HCT116 (cell line): ENCODE measurements around the gene KIFAP3. TPM values are rescaled to one million over a fixed set of nuclear protein-coding genes. Genes with fewer than 3 reads are reported as not detected.

Source experiments
- ATAC-seq: fragments of 200-7000 bp; cut with Tn5 transposase; 2 replicates; pipeline ENCODE4 v1.9.1; 2020; ENCODE audit warnings: mild to moderate bottlenecking, moderate library complexity
- BruUV-seq: library from RNA; stranded (reverse); fragments of 400-500 nt; replicated peaks from 2 replicates; lab custom pipeline; 2021; lab: Mats Ljungman, UMichigan
- CTCF ChIA-PET: fragments of 300-600 bp; sonication (Branson Sonifier 250); formaldehyde crosslinking; loops from one replicate; lab custom pipeline; 2021; ENCODE audit warnings: antibody characterized with exemption; lab: Charles Lee
- POLR2A ChIA-PET: fragments of 300-600, 350-600 bp; sonication (Branson Sonifier 250); formaldehyde crosslinking; loops from one replicate; lab custom pipeline; 2021; ENCODE audit warnings: antibody characterized with exemption; lab: Charles Lee
- RAD21 ChIA-PET, 2 experiments: fragments of 300-600 bp; sonication (Branson Sonifier 250); formaldehyde crosslinking; loops; one replicate each; lab custom pipeline; 2023; ENCODE audit warnings: low total read pairs in 2 of 2; ENCODE audit not compliant: uncharacterized antibody in 2 of 2, unreplicated experiment in 2 of 2, low non-redundant PET in 1 of 2; lab: Charles Lee
- DNase-seq: peaks from one replicate; pipeline ENCODE4 v3.0.0-alpha.2; 2010; ENCODE audit warnings: low read depth, low spot score
- H2AFZ ChIP-seq: fragments of 200-600 bp; shearing (Covaris generic), sonication (generic); 2 replicates; pipeline ENCODE4 v1.6.1; 2017; ENCODE audit warnings: low read depth, mixed run types, mixed read lengths, antibody characterized with exemption, low read length; ENCODE audit not compliant: poor library complexity, severe bottlenecking
- H3K27ac ChIP-seq: 2 replicates; pipeline ENCODE4 v1.5.1; 2012; ENCODE audit warnings: low read depth, low read length
- H3K27me3 ChIP-seq: fragments of 200-600 bp; sonication (generic); 2 replicates; pipeline ENCODE4 v1.6.1; 2016; ENCODE audit warnings: mixed run types, low read length, mixed read lengths; ENCODE audit not compliant: insufficient read depth
- H3K36me3 ChIP-seq, 2 experiments: fragments of 200-500 bp in 1 of 2; fragments of 200-600 bp in 1 of 2; sonication (Bioruptor generic) in 1 of 2; sonication (generic) in 1 of 2; 2 replicates each; pipeline versions ENCODE4 v1.5.1 to v1.6.1; 2014 to 2016; ENCODE audit warnings: low read length in 2 of 2, inconsistent platforms in 1 of 2, mixed read lengths in 1 of 2, mixed run types in 1 of 2; ENCODE audit not compliant: insufficient read depth in 2 of 2, control insufficient read depth in 1 of 2
- H3K4me1 ChIP-seq, 2 experiments: fragments of 200-600 bp in 1 of 2; sonication (generic) in 1 of 2; 2 replicates each; pipeline versions ENCODE4 v1.5.1 to v1.6.1; 2012 to 2017; ENCODE audit warnings: low read length in 2 of 2, inconsistent platforms in 1 of 2, mild to moderate bottlenecking in 1 of 2, mixed read lengths in 1 of 2, mixed run types in 1 of 2, moderate library complexity in 1 of 2; ENCODE audit not compliant: insufficient read depth in 2 of 2, control insufficient read depth in 1 of 2
- H3K4me2 ChIP-seq: fragments of 200-600 bp; sonication (generic); 2 replicates; pipeline ENCODE4 v1.6.1; 2017; ENCODE audit warnings: mixed run types, low read length, mixed read lengths
- H3K4me3 ChIP-seq, 2 experiments: fragments of 200-600 bp in 1 of 2; sonication (generic) in 1 of 2; replicated peaks in 1 of 2; 2 replicates each; pipeline ENCODE4 v1.5.1; 2011 to 2016; ENCODE audit warnings: low read length in 2 of 2, control low read depth in 1 of 2, low read depth in 1 of 2, mild to moderate bottlenecking in 1 of 2, mixed read lengths in 1 of 2, mixed run types in 1 of 2
- H3K79me2 ChIP-seq: fragments of 200-600 bp; sonication (generic); 2 replicates; pipeline ENCODE4 v1.6.1; 2017; ENCODE audit warnings: mild to moderate bottlenecking, mixed run types, low read length, moderate library complexity, mixed read lengths; ENCODE audit not compliant: insufficient read depth
- H3K9ac ChIP-seq: fragments of 200-600 bp; sonication (generic); 2 replicates; pipeline ENCODE4 v1.6.1; 2016; ENCODE audit warnings: low read length, mixed read lengths
- H3K9me2 ChIP-seq: fragments of 200-600 bp; sonication (generic), shearing (Covaris generic); 2 replicates; pipeline ENCODE4 v1.6.1; 2017; ENCODE audit warnings: mixed run types, mild to moderate bottlenecking, moderate library complexity; ENCODE audit not compliant: insufficient read depth
- H3K9me3 ChIP-seq, 2 experiments: fragments of 200-500 bp in 1 of 2; fragments of 200-600 bp in 1 of 2; sonication (Bioruptor generic) in 1 of 2; sonication (generic) in 1 of 2; 2 replicates each; pipeline ENCODE4 v1.6.1; 2014 to 2017; ENCODE audit warnings: low read length in 2 of 2, mixed read lengths in 2 of 2, inconsistent platforms in 1 of 2, low read depth in 1 of 2, mild to moderate bottlenecking in 1 of 2, mixed run types in 1 of 2, moderate library complexity in 1 of 2; ENCODE audit not compliant: control insufficient read depth in 1 of 2, insufficient read depth in 1 of 2
- H4K20me1 ChIP-seq: fragments of 200-600 bp; sonication (generic), shearing (Covaris generic); 2 replicates; pipeline ENCODE4 v1.6.1; 2017; ENCODE audit warnings: mixed run types, mild to moderate bottlenecking, moderate library complexity; ENCODE audit not compliant: insufficient read depth
- CBX3 ChIP-seq: IDR thresholded peaks from 2 replicates; pipeline ENCODE4 v1.6.1; 2012; ENCODE audit warnings: low read depth
- CEBPB ChIP-seq: IDR thresholded peaks from 2 replicates; pipeline ENCODE4 v1.6.1; 2012; ENCODE audit warnings: low read depth
- EGR1 ChIP-seq: IDR thresholded peaks from 2 replicates; pipeline ENCODE4 v1.6.1; 2012; ENCODE audit warnings: low read depth
- EZH2phosphoT487 ChIP-seq: fragments of 200-600 bp; IDR thresholded peaks from 2 replicates; pipeline ENCODE4 v1.6.1; 2018; ENCODE audit warnings: antibody characterized with exemption, borderline replicate concordance
- FOSL1 ChIP-seq: IDR thresholded peaks from 2 replicates; pipeline ENCODE4 v1.6.1; 2012; ENCODE audit warnings: low read depth
- POLR2A ChIP-seq: IDR thresholded peaks from 2 replicates; pipeline ENCODE4 v1.7.0; 2011; ENCODE audit warnings: borderline replicate concordance; ENCODE audit not compliant: insufficient read depth, insufficient read length; ENCODE audit errors: extremely low read depth
- RAD21 ChIP-seq: IDR thresholded peaks from 2 replicates; pipeline ENCODE4 v1.6.1; 2012; ENCODE audit warnings: low read depth, mild to moderate bottlenecking
- SRF ChIP-seq: IDR thresholded peaks from 2 replicates; pipeline ENCODE4 v1.6.1; 2012; ENCODE audit warnings: low read depth
- TCF7L2 ChIP-seq: IDR thresholded peaks from 2 replicates; pipeline ENCODE4 v1.7.0; 2011; ENCODE audit warnings: borderline replicate concordance, inconsistent platforms; ENCODE audit not compliant: insufficient read depth, insufficient read length; ENCODE audit errors: extremely low read depth
- YY1 ChIP-seq: IDR thresholded peaks from 2 replicates; pipeline ENCODE4 v1.6.1; 2011; ENCODE audit warnings: low read length, low read depth, moderate library complexity, mild to moderate bottlenecking; ENCODE audit not compliant: insufficient replicate concordance; ENCODE audit errors: extremely low read depth
- ZFX ChIP-seq: fragments of 450-650 bp; IDR thresholded peaks from 2 replicates; pipeline ENCODE4 v1.6.1; 2017
- intact Hi-C: fragments of 100-400 bp; cut with micrococcal nuclease; formaldehyde crosslinking; loops from 2 replicates; pipeline ENCODE4 v1.10.0; 2022
- total RNA-seq: library from RNA; stranded (reverse); gene quantifications from one replicate; pipeline ENCODE4 v1.2.1, GENCODE V29; 2021; ENCODE audit not compliant: unreplicated experiment
- TF ChIP-seq, protein P1 (sequence below): IDR thresholded peaks from 2 replicates; pipeline ENCODE4 v1.6.1; 2012; ENCODE audit warnings: low read depth
- TF ChIP-seq, protein P2 (sequence below), 3 experiments: fragments of 200-600 bp in 1 of 3; sonication (generic) in 1 of 3; IDR thresholded peaks in 2 of 3; conservative IDR thresholded peaks in 1 of 3; 2 replicates each; pipeline ENCODE4 v1.5.1; 2012 to 2017; ENCODE audit warnings: low read depth in 2 of 3, low read length in 2 of 3, antibody characterized with exemption in 1 of 3, borderline replicate concordance in 1 of 3, control low read depth in 1 of 3, mild to moderate bottlenecking in 1 of 3, mixed read lengths in 1 of 3, mixed run types in 1 of 3, moderate library complexity in 1 of 3; ENCODE audit not compliant: insufficient read depth in 1 of 3
- TF ChIP-seq, protein P3 (sequence below): IDR thresholded peaks from 2 replicates; pipeline ENCODE4 v1.6.1; 2012

The KIFAP3 gene
- total RNA-seq, 1 experiment from 2014 or later, result 10.8 TPM

DNA sequence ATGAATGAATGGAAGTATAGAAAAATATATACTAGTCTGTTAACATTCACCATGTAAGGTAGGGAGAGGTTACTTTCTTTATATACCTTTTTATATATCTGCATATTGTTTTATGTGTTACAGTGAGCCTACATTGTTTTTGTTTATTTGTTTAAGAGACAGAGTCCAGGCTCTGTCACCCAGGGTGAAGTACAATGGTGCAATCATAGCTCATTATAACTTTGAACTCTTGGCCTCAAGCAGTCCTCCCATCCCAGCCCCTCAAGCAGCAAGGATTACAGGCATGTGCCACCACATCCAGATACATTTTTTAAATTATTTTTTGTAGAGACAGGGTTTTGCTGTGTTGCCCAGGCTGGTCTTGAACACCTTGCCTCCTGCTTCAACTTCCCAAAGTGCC, 173.4 kb downstream of the KIFAP3 start:
- H4K20me1 ChIP-seq, result no peaks in the 10 kb centered on the region
- H3K27ac ChIP-seq, result no peak overlapping the region
- no peaks in the 10 kb centered on the region for H3K9me2 ChIP-seq
- no TSS peak for BruUV-seq
- no peak overlapping the region for H3K4me2 ChIP-seq
- DNase-seq (no peak), ATAC-seq (no peak)
- H3K4me1 ChIP-seq, result peaks cover 6 to 17% of the 10 kb centered on the region in 2 experiments; a peak in 3 of 4 replicates
- no peaks in the 10 kb centered on the region; the same call in 1 of the 2 replicates for H3K27me3 ChIP-seq
- H3K79me2 ChIP-seq, result no peaks in the 10 kb centered on the region
- ChIA-PET CTCF (no interaction called here), RAD21 (no interaction called here), POLR2A (no interaction called here)
- intact Hi-C loops, result no loop called here
- no peak overlapping the region for H3K9ac ChIP-seq
- H3K36me3 ChIP-seq, result no peaks in the 10 kb centered on the region
- TF ChIP-seq TCF7L2 (no peak), ZFX (no peak), EZH2phosphoT487 (no peak), FOSL1 (no peak), CEBPB (no peak), EGR1 (no peak), YY1 (no peak), SRF (no peak), RAD21 (no peak), POLR2A (no peak), CBX3 (no peak)
- TF ChIP-seq, protein P1, sequence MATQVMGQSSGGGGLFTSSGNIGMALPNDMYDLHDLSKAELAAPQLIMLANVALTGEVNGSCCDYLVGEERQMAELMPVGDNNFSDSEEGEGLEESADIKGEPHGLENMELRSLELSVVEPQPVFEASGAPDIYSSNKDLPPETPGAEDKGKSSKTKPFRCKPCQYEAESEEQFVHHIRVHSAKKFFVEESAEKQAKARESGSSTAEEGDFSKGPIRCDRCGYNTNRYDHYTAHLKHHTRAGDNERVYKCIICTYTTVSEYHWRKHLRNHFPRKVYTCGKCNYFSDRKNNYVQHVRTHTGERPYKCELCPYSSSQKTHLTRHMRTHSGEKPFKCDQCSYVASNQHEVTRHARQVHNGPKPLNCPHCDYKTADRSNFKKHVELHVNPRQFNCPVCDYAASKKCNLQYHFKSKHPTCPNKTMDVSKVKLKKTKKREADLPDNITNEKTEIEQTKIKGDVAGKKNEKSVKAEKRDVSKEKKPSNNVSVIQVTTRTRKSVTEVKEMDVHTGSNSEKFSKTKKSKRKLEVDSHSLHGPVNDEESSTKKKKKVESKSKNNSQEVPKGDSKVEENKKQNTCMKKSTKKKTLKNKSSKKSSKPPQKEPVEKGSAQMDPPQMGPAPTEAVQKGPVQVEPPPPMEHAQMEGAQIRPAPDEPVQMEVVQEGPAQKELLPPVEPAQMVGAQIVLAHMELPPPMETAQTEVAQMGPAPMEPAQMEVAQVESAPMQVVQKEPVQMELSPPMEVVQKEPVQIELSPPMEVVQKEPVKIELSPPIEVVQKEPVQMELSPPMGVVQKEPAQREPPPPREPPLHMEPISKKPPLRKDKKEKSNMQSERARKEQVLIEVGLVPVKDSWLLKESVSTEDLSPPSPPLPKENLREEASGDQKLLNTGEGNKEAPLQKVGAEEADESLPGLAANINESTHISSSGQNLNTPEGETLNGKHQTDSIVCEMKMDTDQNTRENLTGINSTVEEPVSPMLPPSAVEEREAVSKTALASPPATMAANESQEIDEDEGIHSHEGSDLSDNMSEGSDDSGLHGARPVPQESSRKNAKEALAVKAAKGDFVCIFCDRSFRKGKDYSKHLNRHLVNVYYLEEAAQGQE, result no peak
- TF ChIP-seq, protein P2, sequence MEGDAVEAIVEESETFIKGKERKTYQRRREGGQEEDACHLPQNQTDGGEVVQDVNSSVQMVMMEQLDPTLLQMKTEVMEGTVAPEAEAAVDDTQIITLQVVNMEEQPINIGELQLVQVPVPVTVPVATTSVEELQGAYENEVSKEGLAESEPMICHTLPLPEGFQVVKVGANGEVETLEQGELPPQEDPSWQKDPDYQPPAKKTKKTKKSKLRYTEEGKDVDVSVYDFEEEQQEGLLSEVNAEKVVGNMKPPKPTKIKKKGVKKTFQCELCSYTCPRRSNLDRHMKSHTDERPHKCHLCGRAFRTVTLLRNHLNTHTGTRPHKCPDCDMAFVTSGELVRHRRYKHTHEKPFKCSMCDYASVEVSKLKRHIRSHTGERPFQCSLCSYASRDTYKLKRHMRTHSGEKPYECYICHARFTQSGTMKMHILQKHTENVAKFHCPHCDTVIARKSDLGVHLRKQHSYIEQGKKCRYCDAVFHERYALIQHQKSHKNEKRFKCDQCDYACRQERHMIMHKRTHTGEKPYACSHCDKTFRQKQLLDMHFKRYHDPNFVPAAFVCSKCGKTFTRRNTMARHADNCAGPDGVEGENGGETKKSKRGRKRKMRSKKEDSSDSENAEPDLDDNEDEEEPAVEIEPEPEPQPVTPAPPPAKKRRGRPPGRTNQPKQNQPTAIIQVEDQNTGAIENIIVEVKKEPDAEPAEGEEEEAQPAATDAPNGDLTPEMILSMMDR (IDR thresholded peaks at IDR 0.05 in 2 of 3, conservative IDR thresholded peaks at IDR 0.05 in 1 of 3; ENCODE audit: borderline replicate concordance in 1 of 3, insufficient read depth in 1 of 3, low read depth in 2 of 3, low read length in 2 of 3), result no peak
- TF ChIP-seq, protein P3, sequence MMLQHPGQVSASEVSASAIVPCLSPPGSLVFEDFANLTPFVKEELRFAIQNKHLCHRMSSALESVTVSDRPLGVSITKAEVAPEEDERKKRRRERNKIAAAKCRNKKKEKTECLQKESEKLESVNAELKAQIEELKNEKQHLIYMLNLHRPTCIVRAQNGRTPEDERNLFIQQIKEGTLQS, result no peak
- no peak overlapping the region for H3K4me3 ChIP-seq
- no peak overlapping the region for H2AFZ ChIP-seq
- no peaks in the 10 kb centered on the region for H3K9me3 ChIP-seq
